Measurements from ENCODE around the gene ZBTB1.

The ZBTB1 gene

DNA sequence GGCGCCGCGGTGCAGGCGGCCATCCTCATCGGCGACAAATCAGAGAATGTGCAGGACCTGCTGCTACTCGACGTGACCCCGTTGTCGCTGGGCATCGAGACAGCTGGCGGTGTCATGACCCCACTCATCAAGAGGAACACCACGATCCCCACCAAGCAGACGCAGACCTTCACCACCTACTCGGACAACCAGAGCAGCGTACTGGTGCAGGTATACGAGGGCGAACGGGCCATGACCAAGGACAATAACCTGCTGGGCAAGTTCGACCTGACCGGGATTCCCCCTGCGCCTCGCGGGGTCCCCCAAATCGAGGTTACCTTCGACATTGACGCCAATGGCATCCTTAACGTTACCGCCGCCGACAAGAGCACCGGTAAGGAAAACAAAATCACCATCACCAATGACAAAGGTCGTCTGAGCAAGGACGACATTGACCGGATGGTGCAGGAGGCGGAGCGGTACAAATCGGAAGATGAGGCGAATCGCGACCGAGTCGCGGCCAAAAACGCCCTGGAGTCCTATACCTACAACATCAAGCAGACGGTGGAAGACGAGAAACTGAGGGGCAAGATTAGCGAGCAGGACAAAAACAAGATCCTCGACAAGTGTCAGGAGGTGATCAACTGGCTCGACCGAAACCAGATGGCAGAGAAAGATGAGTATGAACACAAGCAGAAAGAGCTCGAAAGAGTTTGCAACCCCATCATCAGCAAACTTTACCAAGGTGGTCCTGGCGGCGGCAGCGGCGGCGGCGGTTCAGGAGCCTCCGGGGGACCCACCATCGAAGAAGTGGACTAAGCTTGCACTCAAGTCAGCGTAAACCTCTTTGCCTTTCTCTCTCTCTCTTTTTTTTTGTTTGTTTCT, 37.6 kb downstream of the ZBTB1 start:
- peak overlapping the region; percentile 48 for H3K4me3 ChIP-seq (ENCODE audit: low read length)
- no peak for DNase-seq (ENCODE audit: low read depth)
- TF ChIP-seq, protein P1, sequence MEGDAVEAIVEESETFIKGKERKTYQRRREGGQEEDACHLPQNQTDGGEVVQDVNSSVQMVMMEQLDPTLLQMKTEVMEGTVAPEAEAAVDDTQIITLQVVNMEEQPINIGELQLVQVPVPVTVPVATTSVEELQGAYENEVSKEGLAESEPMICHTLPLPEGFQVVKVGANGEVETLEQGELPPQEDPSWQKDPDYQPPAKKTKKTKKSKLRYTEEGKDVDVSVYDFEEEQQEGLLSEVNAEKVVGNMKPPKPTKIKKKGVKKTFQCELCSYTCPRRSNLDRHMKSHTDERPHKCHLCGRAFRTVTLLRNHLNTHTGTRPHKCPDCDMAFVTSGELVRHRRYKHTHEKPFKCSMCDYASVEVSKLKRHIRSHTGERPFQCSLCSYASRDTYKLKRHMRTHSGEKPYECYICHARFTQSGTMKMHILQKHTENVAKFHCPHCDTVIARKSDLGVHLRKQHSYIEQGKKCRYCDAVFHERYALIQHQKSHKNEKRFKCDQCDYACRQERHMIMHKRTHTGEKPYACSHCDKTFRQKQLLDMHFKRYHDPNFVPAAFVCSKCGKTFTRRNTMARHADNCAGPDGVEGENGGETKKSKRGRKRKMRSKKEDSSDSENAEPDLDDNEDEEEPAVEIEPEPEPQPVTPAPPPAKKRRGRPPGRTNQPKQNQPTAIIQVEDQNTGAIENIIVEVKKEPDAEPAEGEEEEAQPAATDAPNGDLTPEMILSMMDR (IDR thresholded peaks at IDR 0.05; ENCODE audit: insufficient read depth, low read depth, low read length, missing control alignments), result no peak

GRCh38 chr14:64542836-64543201, 38.2 kb downstream of the ZBTB1 start:
- H3K4me3 ChIP-seq (ENCODE audit: low read length), result peak overlapping the region; percentile 48
- TF ChIP-seq, protein P1 (IDR thresholded peaks at IDR 0.05; ENCODE audit: insufficient read depth, low read depth, low read length, missing control alignments), result no peak
- DNase-seq (ENCODE audit: low read depth), result no peak

DNA sequence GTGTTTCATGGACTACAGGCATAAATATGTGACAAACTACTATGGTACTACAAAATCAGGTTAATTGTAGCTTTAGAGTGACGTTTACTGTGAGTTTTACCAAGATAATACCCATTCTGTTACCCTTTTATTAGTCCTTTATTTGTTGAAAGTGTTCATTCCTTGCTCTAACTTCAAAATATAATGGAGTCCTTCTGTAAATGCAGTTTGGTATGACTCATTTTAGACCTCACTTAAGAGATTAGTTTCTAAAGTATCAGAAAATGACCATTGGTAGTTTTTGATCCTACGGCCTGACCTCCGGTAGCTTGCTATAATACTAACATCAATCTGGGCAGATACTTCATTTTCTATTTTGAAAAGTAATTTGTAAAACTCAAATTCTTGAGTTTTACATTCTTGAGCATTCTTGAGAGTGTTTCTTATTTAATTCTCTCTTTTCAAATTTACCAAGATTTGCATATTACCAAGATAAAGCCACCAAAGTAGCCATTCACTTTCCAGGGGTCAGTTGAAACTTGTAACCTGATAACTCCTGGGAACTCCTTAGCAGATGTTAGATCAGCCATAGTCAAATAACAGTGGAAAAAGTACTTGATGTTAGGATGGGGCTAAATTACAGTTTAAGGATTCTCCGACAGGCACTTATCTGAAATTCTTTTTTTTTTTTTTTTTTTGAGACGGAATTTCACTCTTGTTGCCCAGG, 40.2 kb downstream of the ZBTB1 start:
- TF ChIP-seq, protein P1 (IDR thresholded peaks at IDR 0.05; ENCODE audit: insufficient read depth, low read depth, low read length, missing control alignments), result no peak
- no peak overlapping the region for H3K4me3 ChIP-seq (ENCODE audit: low read length)
- DNase-seq (ENCODE audit: low read depth), result no peak

GRCh38 chr14:64549016-64549415, 44.4 kb downstream of the ZBTB1 start:
- peak; percentile 41 for DNase-seq (ENCODE audit: low read depth)
- no peak overlapping the region for H3K4me3 ChIP-seq (ENCODE audit: low read length)
- TF ChIP-seq, protein P1 (IDR thresholded peaks at IDR 0.05; ENCODE audit: insufficient read depth, low read depth, low read length, missing control alignments), result no peak

GRCh38 chr14:64549791-64550620, 45.4 kb downstream of the ZBTB1 start, which contains the start of gene PPP1R36:
Gene PPP1R36 (plus strand): TSS chr14:64549961. CDS start chr14:64549998, 37 bp downstream.
- peak; percentile 30 for DNase-seq (ENCODE audit: low read depth)
- H3K4me3 ChIP-seq (ENCODE audit: low read length), result peak within 1 kb of the TSS; percentile 11
- TF ChIP-seq, protein P1 (IDR thresholded peaks at IDR 0.05; ENCODE audit: insufficient read depth, low read depth, low read length, missing control alignments), result no peak

DNA sequence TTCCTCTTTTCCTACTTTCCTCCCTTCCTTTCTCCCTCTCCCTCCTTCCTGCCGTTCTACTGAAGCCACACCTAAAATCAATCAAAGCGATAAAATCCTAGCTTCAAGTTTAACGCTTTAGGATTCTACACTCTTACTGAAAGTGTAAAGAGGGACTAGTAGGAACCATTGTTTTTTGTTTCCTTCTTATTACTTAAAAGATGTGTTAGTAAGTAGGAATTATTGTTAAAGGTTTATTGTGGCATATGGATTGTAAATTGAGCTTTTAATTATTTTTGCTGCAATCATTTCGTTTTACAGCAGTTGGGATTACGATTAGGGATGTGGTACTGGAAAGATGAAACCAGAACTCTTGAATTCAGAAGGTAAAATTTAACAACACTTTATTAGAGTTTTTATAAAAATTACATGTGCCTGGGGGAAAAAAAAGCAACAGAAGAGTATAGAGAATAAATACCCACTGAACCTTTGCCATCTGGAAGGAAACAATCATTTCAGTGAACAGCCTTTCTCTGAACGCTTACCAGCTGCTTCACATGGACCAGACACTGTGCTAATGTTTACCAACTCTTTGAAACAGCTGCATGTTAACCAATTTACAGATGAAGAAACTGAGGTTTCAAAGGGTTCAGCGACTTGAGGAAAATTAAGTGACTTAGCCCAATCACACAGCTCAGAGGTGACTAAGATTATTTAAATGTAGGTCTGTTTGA, 46.2 kb downstream of the ZBTB1 start:
- no peak for DNase-seq (ENCODE audit: low read depth)
- no peak overlapping the region for H3K4me3 ChIP-seq (ENCODE audit: low read length)
- TF ChIP-seq, protein P1 (IDR thresholded peaks at IDR 0.05; ENCODE audit: insufficient read depth, low read depth, low read length, missing control alignments), result no peak
